OCI-LY7 (cell line): ENCODE data around the gene FOXA2.

ENCODE experiments used
- CTCF ChIP-seq: fragments of 200-600 bp; sonication (generic); conservative IDR thresholded peaks from 2 replicates; pipeline ENCODE4 v1.5.1; 2014; ENCODE audit warnings: mild to moderate bottlenecking, antibody characterized with exemption, low read length, moderate library complexity, mixed read lengths
- EZH2phosphoT487 ChIP-seq: fragments of 200-600 bp; sonication (generic); IDR thresholded peaks from 2 replicates; pipeline ENCODE4 v1.6.1; 2018; ENCODE audit warnings: low read depth, borderline replicate concordance, mild to moderate bottlenecking, mixed run types, antibody characterized with exemption, low read length, moderate library complexity, mixed read lengths

GRCh38 chr20:22629927-22630326 is 45.6 kb upstream of the FOXA2 start:
- TF ChIP-seq CTCF (no peak), EZH2phosphoT487 (no peak)
